Endothelial cell of umbilical vein (primary cell): Measurements from ENCODE around the gene CACNA2D1. TPM values are rescaled to one million over a fixed set of nuclear protein-coding genes. Genes with fewer than 3 reads are reported as not detected.

ENCODE experiments used
- BruUV-seq: library from RNA; stranded (reverse); fragments of 400-500 nt; replicated peaks from 2 replicates; lab custom pipeline; 2021; lab: Mats Ljungman, UMichigan
- CTCF ChIA-PET: fragments of 300-600, 350-600 bp; sonication (Branson Sonifier 250); formaldehyde crosslinking; loops from one replicate; lab custom pipeline; 2021; ENCODE audit warnings: antibody characterized with exemption, inconsistent platforms; lab: Charles Lee
- POLR2A ChIA-PET: fragments of 300-600, 350-600 bp; sonication (Branson Sonifier 250); formaldehyde crosslinking; loops from one replicate; lab custom pipeline; 2021; ENCODE audit warnings: antibody characterized with exemption, inconsistent platforms; lab: Charles Lee
- DNase-seq: peaks from one replicate; pipeline ENCODE4 v3.0.0-alpha.2; 2011; ENCODE audit warnings: low read depth, low spot score
- FAIRE-seq: peaks from 2 replicates; lab custom pipeline; 2011; peaks lifted over from hg19 to GRCh38; lab: Jason Lieb, UNC
- H2AFZ ChIP-seq: 2 replicates; pipeline ENCODE4 v1.6.0; 2012; ENCODE audit warnings: low read depth, low read length, control low read depth, inconsistent platforms
- H3K27ac ChIP-seq: 2 replicates; pipeline ENCODE4 v1.5.1; 2011; ENCODE audit warnings: low read depth, mild to moderate bottlenecking, control low read depth, low read length, moderate library complexity; ENCODE audit not compliant: insufficient read depth
- H3K27me3 ChIP-seq, 2 experiments: 2 replicates each; pipeline versions ENCODE4 v1.6.0 to v1.6.1; 2011; ENCODE audit warnings: low read length in 2 of 2, mixed read lengths in 1 of 2; ENCODE audit not compliant: control insufficient read depth in 2 of 2, insufficient read depth in 2 of 2
- H3K36me3 ChIP-seq, 2 experiments: 2 replicates in 1 of 2; 3 replicates in 1 of 2; pipeline ENCODE4 v1.5.1; 2011; ENCODE audit warnings: low read length in 2 of 2, mild to moderate bottlenecking in 1 of 2, moderate library complexity in 1 of 2; ENCODE audit not compliant: control insufficient read depth in 2 of 2, insufficient read depth in 2 of 2; ENCODE audit errors: extremely low read depth in 1 of 2
- H3K4me1 ChIP-seq: 3 replicates; pipeline ENCODE4 v1.5.1; 2011; ENCODE audit warnings: mild to moderate bottlenecking, low read length; ENCODE audit not compliant: control insufficient read depth, insufficient read depth; ENCODE audit errors: extremely low read depth
- H3K4me2 ChIP-seq: 2 replicates; pipeline ENCODE4 v1.6.1; 2011; ENCODE audit warnings: low read length, control low read depth, mixed read lengths; ENCODE audit not compliant: insufficient read depth
- H3K4me3 ChIP-seq, 3 experiments: fragments of 200-600 bp in 1 of 3; sonication (generic), shearing (Covaris generic) in 1 of 3; replicated peaks in 1 of 3; 2 replicates each; pipeline ENCODE4 v1.5.1; 2011 to 2016; ENCODE audit warnings: control low read depth in 3 of 3, low read length in 3 of 3, mild to moderate bottlenecking in 2 of 3, inconsistent platforms in 1 of 3, low read depth in 1 of 3, moderate library complexity in 1 of 3; ENCODE audit not compliant: insufficient read depth in 1 of 3
- H3K79me2 ChIP-seq: 2 replicates; pipeline ENCODE4 v1.6.0; 2012; ENCODE audit warnings: low read length, inconsistent platforms; ENCODE audit not compliant: control insufficient read depth, insufficient read depth
- H3K9ac ChIP-seq: replicated peaks from 2 replicates; pipeline ENCODE3; 2011; ENCODE audit warnings: low read length, control low read depth; ENCODE audit not compliant: insufficient read depth; ENCODE audit errors: extremely low read depth
- H3K9me1 ChIP-seq: replicated peaks from 3 replicates; pipeline ENCODE4 v1.6.0; 2011; ENCODE audit warnings: mild to moderate bottlenecking, low read length; ENCODE audit not compliant: control insufficient read depth, insufficient read depth; ENCODE audit errors: extremely low read depth
- H3K9me3 ChIP-seq: replicated peaks from 2 replicates; pipeline ENCODE4 v1.5.1; 2012; ENCODE audit warnings: low read length, inconsistent platforms; ENCODE audit not compliant: control insufficient read depth, insufficient read depth
- H4K20me1 ChIP-seq: replicated peaks from 2 replicates; pipeline ENCODE3; 2011; ENCODE audit warnings: mild to moderate bottlenecking, low read length; ENCODE audit not compliant: control insufficient read depth, insufficient read depth; ENCODE audit errors: extremely low read depth
- JUN ChIP-seq: IDR thresholded peaks from 2 replicates; pipeline ENCODE4 v1.6.1; 2011; ENCODE audit warnings: borderline replicate concordance, low read depth; ENCODE audit not compliant: insufficient read length, insufficient read depth
- MYC ChIP-seq: IDR thresholded peaks from one replicate; pipeline ENCODE4 v1.6.1; 2011; ENCODE audit warnings: mild to moderate bottlenecking, low read depth, low read length
- POLR2A ChIP-seq: IDR thresholded peaks from 2 replicates; pipeline ENCODE4 v1.6.1; 2012; ENCODE audit warnings: low read depth, mild to moderate bottlenecking, control low read depth, low read length
- dilution Hi-C: fragments of 300-500 bp; cut with MboI; formaldehyde crosslinking; loops from one replicate; pipeline ENCODE4 v1.15.0; 2019; ENCODE audit warnings: low sequenced_read_pairs; ENCODE audit not compliant: extremely low pct_ligation_motif_present
- intact Hi-C: fragments of 100-400 bp; cut with micrococcal nuclease; formaldehyde crosslinking; loops from one replicate; pipeline ENCODE4 v1.10.0; 2022
- polyA plus RNA-seq, 4 experiments: library from polyadenylated mRNA; depleted of rRNA in 3 of 4; stranded (reverse) in 3 of 4; unstranded in 1 of 4; fragments of >200 nt; gene quantifications; 2 replicates each; pipeline versions ENCODE4 v1.2.1 to v1.2.3, GENCODE V29; 2011 to 2012; ENCODE audit warnings: missing spikeins in 1 of 4
- total RNA-seq: library from RNA; stranded (reverse); gene quantifications from 2 replicates; pipeline ENCODE4 v1.2.3, GENCODE V29; 2021
- TF ChIP-seq, protein P1 (sequence below), 2 donors: IDR thresholded peaks; 1 replicate in 1 of 2; 2 replicates in 1 of 2; pipeline ENCODE4 v1.5.1; 2011; ENCODE audit warnings: low read length in 2 of 2, mild to moderate bottlenecking in 2 of 2, moderate library complexity in 2 of 2, control low read depth in 1 of 2, inconsistent platforms in 1 of 2, low read depth in 1 of 2; ENCODE audit not compliant: insufficient read depth in 1 of 2; ENCODE audit errors: extremely low read depth in 1 of 2

Gene CACNA2D1
- total and polyA plus RNA-seq, 2 donors (not counting 3 experiments of a cell fraction or from before 2014, with no cell fraction given), result 4.1 to 38.6 TPM

DNA sequence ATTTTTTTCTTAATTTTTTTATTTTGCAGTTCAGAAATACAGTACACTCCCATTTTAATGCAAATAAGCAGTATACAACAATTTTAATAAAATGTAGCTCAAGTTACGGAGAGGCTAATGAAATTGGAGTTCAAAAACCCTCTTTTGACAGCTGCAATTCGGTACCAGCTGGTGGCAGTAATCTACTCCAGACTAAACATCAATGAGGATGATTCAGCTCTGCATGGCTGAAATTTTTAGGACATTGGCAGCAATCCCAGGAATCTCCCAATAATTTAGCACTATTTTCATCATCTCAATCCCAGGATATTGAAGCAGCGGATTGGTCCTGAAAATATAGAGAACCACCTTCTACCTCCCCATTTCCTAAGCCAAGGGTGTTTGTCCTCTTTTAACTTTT, 278.8 kb downstream of the CACNA2D1 start:
- Histone ChIP-seq H3K4me3 (no peak overlapping the region), H3K4me2 (no peak overlapping the region), H4K20me1 (no peaks in the 10 kb centered on the region), H3K36me3 (no peaks in the 10 kb centered on the region), H3K9ac (no peak overlapping the region), H3K27me3 (no peaks in the 10 kb centered on the region), H3K79me2 (no peaks in the 10 kb centered on the region), H3K27ac (no peak overlapping the region), H3K9me3 (no peaks in the 10 kb centered on the region), H3K4me1 (no peaks in the 10 kb centered on the region), H3K9me1 (no peaks in the 10 kb centered on the region), H2AFZ (no peak overlapping the region)
- FAIRE-seq, result peak; percentile 46
- POLR2A ChIA-PET, result no interaction called here
- BruUV-seq, result no TSS peak
- intact Hi-C loops (loop anchor here (1.0 to 5.0 kb wide), 3 partner anchors 316 to 440 kb away; no protein-coding TSS in a partner anchor), dilution Hi-C loops (no loop called here)
- DNase-seq, result peak; percentile 28
- CTCF ChIA-PET, result interaction anchor here (0.9 to 3.4 kb wide), 8 partner anchors 9 to 407 kb away, joined by 3 to 15 read pairs (median 7); no protein-coding TSS in a partner anchor
- TF ChIP-seq POLR2A, result no peak
- no peak for TF ChIP-seq JUN
- TF ChIP-seq, protein P1, sequence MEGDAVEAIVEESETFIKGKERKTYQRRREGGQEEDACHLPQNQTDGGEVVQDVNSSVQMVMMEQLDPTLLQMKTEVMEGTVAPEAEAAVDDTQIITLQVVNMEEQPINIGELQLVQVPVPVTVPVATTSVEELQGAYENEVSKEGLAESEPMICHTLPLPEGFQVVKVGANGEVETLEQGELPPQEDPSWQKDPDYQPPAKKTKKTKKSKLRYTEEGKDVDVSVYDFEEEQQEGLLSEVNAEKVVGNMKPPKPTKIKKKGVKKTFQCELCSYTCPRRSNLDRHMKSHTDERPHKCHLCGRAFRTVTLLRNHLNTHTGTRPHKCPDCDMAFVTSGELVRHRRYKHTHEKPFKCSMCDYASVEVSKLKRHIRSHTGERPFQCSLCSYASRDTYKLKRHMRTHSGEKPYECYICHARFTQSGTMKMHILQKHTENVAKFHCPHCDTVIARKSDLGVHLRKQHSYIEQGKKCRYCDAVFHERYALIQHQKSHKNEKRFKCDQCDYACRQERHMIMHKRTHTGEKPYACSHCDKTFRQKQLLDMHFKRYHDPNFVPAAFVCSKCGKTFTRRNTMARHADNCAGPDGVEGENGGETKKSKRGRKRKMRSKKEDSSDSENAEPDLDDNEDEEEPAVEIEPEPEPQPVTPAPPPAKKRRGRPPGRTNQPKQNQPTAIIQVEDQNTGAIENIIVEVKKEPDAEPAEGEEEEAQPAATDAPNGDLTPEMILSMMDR (IDR thresholded peaks at IDR 0.05; ENCODE audit: extremely low read depth in 1 of 2, insufficient read depth in 1 of 2, low read depth in 1 of 2, low read length in 2 of 2), result peak; percentile 8 to 12
- TF ChIP-seq MYC, result no peak

DNA sequence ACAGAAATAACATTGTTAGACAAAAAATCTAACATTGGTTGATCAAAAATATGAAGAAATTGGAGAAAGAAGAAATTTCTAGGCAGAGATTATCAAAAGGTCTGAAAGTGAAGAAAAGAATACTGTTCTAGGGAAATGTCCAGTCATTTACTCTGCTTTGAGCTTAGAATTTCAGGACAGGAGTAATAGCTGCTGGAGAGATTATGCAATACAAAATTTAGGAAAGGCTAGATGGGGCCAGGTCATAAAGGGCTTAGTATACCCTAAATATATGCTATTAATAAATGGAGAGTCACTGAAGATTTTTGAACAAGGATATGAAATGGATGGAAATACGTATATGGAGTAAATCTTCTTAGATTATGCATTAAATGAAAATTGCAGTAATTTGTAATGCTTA, 279.2 kb downstream of the CACNA2D1 start:
- no TSS peak for BruUV-seq
- H3K9me3 ChIP-seq, result no peaks in the 10 kb centered on the region
- POLR2A ChIA-PET, result no interaction called here

More for the DNA sequence above, 279.2 kb downstream of the CACNA2D1 start:
- Histone ChIP-seq H3K4me2 (no peak overlapping the region), H4K20me1 (no peaks in the 10 kb centered on the region), H3K27ac (no peak overlapping the region), H3K4me3 (no peak overlapping the region), H3K36me3 (no peaks in the 10 kb centered on the region), H3K27me3 (no peaks in the 10 kb centered on the region), H3K9ac (no peak overlapping the region), H3K9me1 (no peaks in the 10 kb centered on the region), H3K4me1 (no peaks in the 10 kb centered on the region), H2AFZ (no peak overlapping the region), H3K79me2 (no peaks in the 10 kb centered on the region)
- dilution Hi-C loops (no loop called here), intact Hi-C loops (loop anchor here (1.0 to 2.0 kb wide), 2 partner anchors 316 to 441 kb away; no protein-coding TSS in a partner anchor)
- DNase-seq (no peak), FAIRE-seq (no peak)
- TF ChIP-seq MYC, result no peak
- CTCF ChIA-PET, result interaction anchor here (0.8 to 3.4 kb wide), 9 partner anchors 10 to 441 kb away, joined by 3 to 15 read pairs (median 6); no protein-coding TSS in a partner anchor
